ENCODE results near the gene C1orf159.
"Not testable (repeated sequence)": the region's sequence is repeated elsewhere in the genome, so short reads cannot be mapped to it uniquely, and the experiment has no call there.

The C1orf159 gene

GRCh38 chr1:1115786-1116700 is at the start of gene C1orf159:
TSS of gene C1orf159 (minus strand) at chr1:1116089. CDS start at chr1:1091543, 24,546 bp downstream.
- peak; percentile 98 to 100 (median 100) for DNase-seq

GRCh38 chr1:1165485-1165884 is 49.6 kb upstream of the C1orf159 start:
- DNase-seq, result no peak

GRCh38 chr1:1164701-1165451 is 49.0 kb upstream of the C1orf159 start:
- DNase-seq, result no peak

GRCh38 chr1:1164361-1164700 is 48.4 kb upstream of the C1orf159 start:
- DNase-seq, result no peak

GRCh38 chr1:1163538-1164070 is 47.7 kb upstream of the C1orf159 start:
- DNase-seq, result no peak

GRCh38 chr1:1162597-1163537 is 47.0 kb upstream of the C1orf159 start:
- DNase-seq, result no peak

- DNase-seq, result no peak
Observed at GRCh38 chr1:1161683-1162079, 45.8 kb upstream of the C1orf159 start.

GRCh38 chr1:1161078-1161682 is 45.3 kb upstream of the C1orf159 start:
- DNase-seq, result no peak

- DNase-seq, result no peak
Observed at GRCh38 chr1:1160281-1160930, 44.5 kb upstream of the C1orf159 start.

- peak; percentile 28 to 68 (median 42) for DNase-seq
Observed at GRCh38 chr1:1157914-1158710, 42.2 kb upstream of the C1orf159 start.

GRCh38 chr1:1157426-1157913 is 41.6 kb upstream of the C1orf159 start:
- DNase-seq, result peak; percentile 92 to 96 (median 93)

GRCh38 chr1:1157033-1157365 is 41.1 kb upstream of the C1orf159 start:
- DNase-seq, result no peak

GRCh38 chr1:1156140-1157032 is 40.5 kb upstream of the C1orf159 start:
- no peak for DNase-seq

GRCh38 chr1:1155258-1155657 is 39.4 kb upstream of the C1orf159 start:
- no peak for DNase-seq

GRCh38 chr1:1153874-1154273 is 38.0 kb upstream of the C1orf159 start:
- DNase-seq, result no peak

- not testable (repeated sequence) for DNase-seq
Observed at GRCh38 chr1:1153215-1153614, 37.3 kb upstream of the C1orf159 start.

GRCh38 chr1:1152431-1152830 is 36.5 kb upstream of the C1orf159 start:
- DNase-seq, result not testable (repeated sequence)

- DNase-seq, result no peak
Observed at GRCh38 chr1:1151306-1151705, 35.4 kb upstream of the C1orf159 start.

- DNase-seq, result no peak
Observed at GRCh38 chr1:1150100-1150499, 34.2 kb upstream of the C1orf159 start.

GRCh38 chr1:1149416-1149815 is 33.5 kb upstream of the C1orf159 start:
- DNase-seq, result no peak

Data from suppressor macrophage treated with lipopolysaccharide for 1 hour (primary cell).